ENCODE measurements around the gene KBTBD2.

DNA sequence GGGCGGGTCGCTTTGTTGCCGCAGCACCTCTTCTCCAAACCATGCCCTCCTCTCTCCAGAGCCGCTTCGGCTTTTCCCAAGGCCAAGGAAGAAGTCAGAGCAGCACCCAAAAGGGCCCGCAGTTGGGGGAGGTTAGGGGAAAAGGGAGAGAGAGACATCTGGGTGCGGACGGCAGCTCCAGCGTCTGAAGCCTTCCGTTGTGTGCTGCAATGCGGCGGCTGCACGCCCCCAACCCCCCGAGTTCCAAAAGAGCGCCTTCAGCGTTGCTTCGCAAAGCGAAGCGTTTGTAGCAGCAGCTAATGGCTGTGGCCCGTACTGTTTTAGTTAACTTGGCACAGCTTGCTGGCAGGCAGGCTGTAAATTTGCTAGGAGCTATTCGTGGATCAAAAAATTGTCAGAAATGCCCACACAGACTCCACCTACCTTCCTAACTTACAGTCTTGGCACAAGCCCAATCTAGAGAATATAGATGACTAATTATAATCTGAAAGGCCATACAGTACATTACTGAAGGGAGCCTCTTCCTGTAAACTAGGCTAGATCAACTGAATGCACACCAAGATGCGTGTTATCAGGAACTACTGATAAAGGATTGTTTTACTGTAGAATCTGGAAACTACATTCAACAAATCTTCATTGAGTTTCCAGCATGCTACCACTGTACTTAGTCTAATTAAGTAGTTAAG is 1.1 kb upstream of the KBTBD2 start:
- TF ChIP-seq, protein P1, sequence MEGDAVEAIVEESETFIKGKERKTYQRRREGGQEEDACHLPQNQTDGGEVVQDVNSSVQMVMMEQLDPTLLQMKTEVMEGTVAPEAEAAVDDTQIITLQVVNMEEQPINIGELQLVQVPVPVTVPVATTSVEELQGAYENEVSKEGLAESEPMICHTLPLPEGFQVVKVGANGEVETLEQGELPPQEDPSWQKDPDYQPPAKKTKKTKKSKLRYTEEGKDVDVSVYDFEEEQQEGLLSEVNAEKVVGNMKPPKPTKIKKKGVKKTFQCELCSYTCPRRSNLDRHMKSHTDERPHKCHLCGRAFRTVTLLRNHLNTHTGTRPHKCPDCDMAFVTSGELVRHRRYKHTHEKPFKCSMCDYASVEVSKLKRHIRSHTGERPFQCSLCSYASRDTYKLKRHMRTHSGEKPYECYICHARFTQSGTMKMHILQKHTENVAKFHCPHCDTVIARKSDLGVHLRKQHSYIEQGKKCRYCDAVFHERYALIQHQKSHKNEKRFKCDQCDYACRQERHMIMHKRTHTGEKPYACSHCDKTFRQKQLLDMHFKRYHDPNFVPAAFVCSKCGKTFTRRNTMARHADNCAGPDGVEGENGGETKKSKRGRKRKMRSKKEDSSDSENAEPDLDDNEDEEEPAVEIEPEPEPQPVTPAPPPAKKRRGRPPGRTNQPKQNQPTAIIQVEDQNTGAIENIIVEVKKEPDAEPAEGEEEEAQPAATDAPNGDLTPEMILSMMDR (IDR thresholded peaks at IDR 0.05): no peak
- TF ChIP-seq POLR2A (IDR thresholded peaks at IDR 0.05): no peak
